SK-N-SH (cell line): ENCODE measurements around the gene RCAN2.

Source experiments
- CTCF ChIP-seq: fragments of 200-600 bp; sonication (generic); IDR thresholded peaks from 2 replicates; pipeline ENCODE4 v1.6.1; 2017; ENCODE audit warnings: antibody characterized with exemption, mild to moderate bottlenecking, moderate library complexity
- EP300 ChIP-seq, 2 experiments: IDR thresholded peaks; 2 replicates each; pipeline versions ENCODE4 v1.4.0 to v1.6.1; 2012; ENCODE audit warnings: borderline replicate concordance in 1 of 2, low read depth in 1 of 2, low read length in 1 of 2
- EZH2phosphoT487 ChIP-seq: fragments of 200-600 bp; sonication (generic); IDR thresholded peaks from 2 replicates; pipeline ENCODE4 v1.6.1; 2017; ENCODE audit warnings: low read depth, mixed run types, mild to moderate bottlenecking, antibody characterized with exemption, moderate library complexity, borderline replicate concordance
- FOXM1 ChIP-seq: IDR thresholded peaks from 2 replicates; pipeline ENCODE4 v1.4.0; 2012; ENCODE audit warnings: low read depth, mild to moderate bottlenecking
- IRF3 ChIP-seq: fragments of 150-350 bp; IDR thresholded peaks from 2 replicates; pipeline ENCODE4 v1.6.1; 2016; ENCODE audit warnings: mild to moderate bottlenecking, low read depth, low read length
- MXI1 ChIP-seq: IDR thresholded peaks from 2 replicates; pipeline ENCODE4 v1.6.1; 2012; ENCODE audit warnings: mild to moderate bottlenecking, low read depth, low read length, improper control_type of control experiment
- RAD21 ChIP-seq: IDR thresholded peaks from 2 replicates; pipeline ENCODE4 v1.6.1; 2012; ENCODE audit warnings: mild to moderate bottlenecking, low read length
- TCF12 ChIP-seq: IDR thresholded peaks from 2 replicates; pipeline ENCODE4 v1.4.0; 2012
- YY1 ChIP-seq: IDR thresholded peaks from 2 replicates; pipeline ENCODE4 v1.4.0; 2012; ENCODE audit warnings: low read depth, mild to moderate bottlenecking
- ZBTB33 ChIP-seq: IDR thresholded peaks from 2 replicates; pipeline ENCODE4 v1.4.0; 2012; ENCODE audit warnings: low read depth, borderline replicate concordance

- TF ChIP-seq CTCF = no peak
- TF ChIP-seq YY1 = no peak
- no peak for TF ChIP-seq RAD21
- TF ChIP-seq MXI1 = no peak
- no peak for TF ChIP-seq FOXM1
- no peak for TF ChIP-seq EP300 (IDR thresholded peaks at IDR 0.05; ENCODE audit: borderline replicate concordance in 1 of 2, low read depth in 1 of 2, low read length in 1 of 2)
- no peak for TF ChIP-seq ZBTB33
- no peak for TF ChIP-seq EZH2phosphoT487
- no peak for TF ChIP-seq TCF12
- TF ChIP-seq IRF3 = no peak
Observed at GRCh38 chr6:46438245-46438644, 53.0 kb downstream of the RCAN2 start.
